ENCODE data around the gene ARMC9.

- TF ChIP-seq, protein P1, sequence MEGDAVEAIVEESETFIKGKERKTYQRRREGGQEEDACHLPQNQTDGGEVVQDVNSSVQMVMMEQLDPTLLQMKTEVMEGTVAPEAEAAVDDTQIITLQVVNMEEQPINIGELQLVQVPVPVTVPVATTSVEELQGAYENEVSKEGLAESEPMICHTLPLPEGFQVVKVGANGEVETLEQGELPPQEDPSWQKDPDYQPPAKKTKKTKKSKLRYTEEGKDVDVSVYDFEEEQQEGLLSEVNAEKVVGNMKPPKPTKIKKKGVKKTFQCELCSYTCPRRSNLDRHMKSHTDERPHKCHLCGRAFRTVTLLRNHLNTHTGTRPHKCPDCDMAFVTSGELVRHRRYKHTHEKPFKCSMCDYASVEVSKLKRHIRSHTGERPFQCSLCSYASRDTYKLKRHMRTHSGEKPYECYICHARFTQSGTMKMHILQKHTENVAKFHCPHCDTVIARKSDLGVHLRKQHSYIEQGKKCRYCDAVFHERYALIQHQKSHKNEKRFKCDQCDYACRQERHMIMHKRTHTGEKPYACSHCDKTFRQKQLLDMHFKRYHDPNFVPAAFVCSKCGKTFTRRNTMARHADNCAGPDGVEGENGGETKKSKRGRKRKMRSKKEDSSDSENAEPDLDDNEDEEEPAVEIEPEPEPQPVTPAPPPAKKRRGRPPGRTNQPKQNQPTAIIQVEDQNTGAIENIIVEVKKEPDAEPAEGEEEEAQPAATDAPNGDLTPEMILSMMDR (IDR thresholded peaks at IDR 0.05; ENCODE audit: extremely low read depth in 1 of 2, insufficient read depth in 1 of 2, low read depth in 1 of 2, low read length in 2 of 2): no peak
- TF ChIP-seq EZH2 (IDR thresholded peaks at IDR 0.05; ENCODE audit: borderline replicate concordance, low read depth, low read length, severe bottlenecking): no peak
- no peak for TF ChIP-seq POLR2AphosphoS5 (IDR thresholded peaks at IDR 0.05; ENCODE audit: insufficient read depth, low read depth, low read length)
- TF ChIP-seq, protein P2, sequence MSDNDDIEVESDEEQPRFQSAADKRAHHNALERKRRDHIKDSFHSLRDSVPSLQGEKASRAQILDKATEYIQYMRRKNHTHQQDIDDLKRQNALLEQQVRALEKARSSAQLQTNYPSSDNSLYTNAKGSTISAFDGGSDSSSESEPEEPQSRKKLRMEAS (IDR thresholded peaks at IDR 0.05; ENCODE audit: insufficient read depth, insufficient read length): no peak
- TF ChIP-seq POLR2A (IDR thresholded peaks at IDR 0.05; ENCODE audit: low read depth, low read length): no peak
- no peak for TF ChIP-seq JUN (IDR thresholded peaks at IDR 0.05; ENCODE audit: borderline replicate concordance, insufficient read depth, insufficient read length, low read depth)
- no peak for TF ChIP-seq MYC (IDR thresholded peaks at IDR 0.05; ENCODE audit: low read depth, low read length)
These were observed 58.1 kb downstream of the ARMC9 start for GRCh38 chr2:231256494-231256893.

Measured in endothelial cell of umbilical vein (primary cell).